ENCODE results near the gene SLC9A5.

GRCh38 chr16:67240506-67240905 lies 8.3 kb upstream of the SLC9A5 start:
- TF ChIP-seq, protein P1, sequence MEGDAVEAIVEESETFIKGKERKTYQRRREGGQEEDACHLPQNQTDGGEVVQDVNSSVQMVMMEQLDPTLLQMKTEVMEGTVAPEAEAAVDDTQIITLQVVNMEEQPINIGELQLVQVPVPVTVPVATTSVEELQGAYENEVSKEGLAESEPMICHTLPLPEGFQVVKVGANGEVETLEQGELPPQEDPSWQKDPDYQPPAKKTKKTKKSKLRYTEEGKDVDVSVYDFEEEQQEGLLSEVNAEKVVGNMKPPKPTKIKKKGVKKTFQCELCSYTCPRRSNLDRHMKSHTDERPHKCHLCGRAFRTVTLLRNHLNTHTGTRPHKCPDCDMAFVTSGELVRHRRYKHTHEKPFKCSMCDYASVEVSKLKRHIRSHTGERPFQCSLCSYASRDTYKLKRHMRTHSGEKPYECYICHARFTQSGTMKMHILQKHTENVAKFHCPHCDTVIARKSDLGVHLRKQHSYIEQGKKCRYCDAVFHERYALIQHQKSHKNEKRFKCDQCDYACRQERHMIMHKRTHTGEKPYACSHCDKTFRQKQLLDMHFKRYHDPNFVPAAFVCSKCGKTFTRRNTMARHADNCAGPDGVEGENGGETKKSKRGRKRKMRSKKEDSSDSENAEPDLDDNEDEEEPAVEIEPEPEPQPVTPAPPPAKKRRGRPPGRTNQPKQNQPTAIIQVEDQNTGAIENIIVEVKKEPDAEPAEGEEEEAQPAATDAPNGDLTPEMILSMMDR (IDR thresholded peaks at IDR 0.05), result no peak
- TF ChIP-seq POLR2A (IDR thresholded peaks at IDR 0.05) (no peak), EP300 (IDR thresholded peaks at IDR 0.05) (no peak), POLR2AphosphoS5 (IDR thresholded peaks at IDR 0.05) (no peak)
